Gastrocnemius medialis (tissue), 4 donors: Measurements from ENCODE around the gene IL21R. TPM values are rescaled to one million over a fixed set of nuclear protein-coding genes. Genes with fewer than 3 reads are reported as not detected.

Source experiments
- ATAC-seq, 2 donors: fragments of 150-250 bp; one replicate each; pipeline ENCODE4 v1.9.1; 2016
- DNase-seq, 2 donors: peaks; one replicate each; pipeline ENCODE4 v3.0.0-alpha.2; 2019
- H3K27ac ChIP-seq, 4 donors: fragments of 200-600 bp; sonication (generic); 1 replicate in 1 of 4; 2 replicates in 3 of 4; pipeline ENCODE4 v1.5.1; 2016 to 2018; ENCODE audit warnings: mild to moderate bottlenecking in 2 of 4, moderate library complexity in 1 of 4
- H3K27me3 ChIP-seq, 3 donors: fragments of 200-600 bp; sonication (generic) in 2 of 3; 1 replicate in 1 of 3; 2 replicates in 2 of 3; pipeline versions ENCODE4 v1.5.1 to v1.6.0; 2016 to 2019; ENCODE audit warnings: mild to moderate bottlenecking in 1 of 3, moderate library complexity in 1 of 3
- H3K36me3 ChIP-seq, 2 donors: fragments of 200-600 bp; sonication (generic) in 1 of 2; one replicate each; pipeline ENCODE4 v1.5.1; 2017 to 2018
- H3K4me1 ChIP-seq, 2 donors: fragments of 200-600 bp; sonication (generic) in 1 of 2; one replicate each; pipeline ENCODE4 v1.5.1; 2016 to 2017; ENCODE audit warnings: mild to moderate bottlenecking in 2 of 2
- H3K4me3 ChIP-seq, 4 donors: fragments of 200-600 bp; sonication (generic) in 3 of 4; 1 replicate in 1 of 4; 2 replicates in 3 of 4; pipeline ENCODE4 v1.5.1; 2016 to 2019; ENCODE audit warnings: mild to moderate bottlenecking in 2 of 4
- H3K9me3 ChIP-seq, 3 donors: fragments of 200-600 bp; sonication (generic) in 2 of 3; 1 replicate in 1 of 3; 2 replicates in 2 of 3; pipeline ENCODE4 v1.5.1; 2016 to 2019
- CTCF ChIP-seq, 5 experiments: fragments of 450-650 bp in 3 of 5; fragments of 200-600 bp in 2 of 5; sonication (generic) in 2 of 5; IDR thresholded peaks in 4 of 5; conservative IDR thresholded peaks in 1 of 5; 1 replicate in 4 of 5; 2 replicates in 1 of 5; pipeline ENCODE4 v1.5.1; 2016 to 2019; ENCODE audit warnings: antibody characterized with exemption in 5 of 5, mild to moderate bottlenecking in 3 of 5, moderate library complexity in 3 of 5
- POLR2A ChIP-seq, 2 donors: fragments of 450-650 bp; IDR thresholded peaks; one replicate each; pipeline ENCODE4 v1.6.1; 2017; ENCODE audit warnings: antibody characterized with exemption in 2 of 2, mild to moderate bottlenecking in 2 of 2, moderate library complexity in 2 of 2
- in situ Hi-C, 4 donors: fragments of 200-750 bp; cut with MboI; loops; one replicate each; pipeline versions ENCODE4 v1.15.0 to v1.8.0; 2017; ENCODE audit warnings: low sequenced_read_pairs in 4 of 4
- intact Hi-C: fragments of 100-400 bp; cut with DNase I; formaldehyde crosslinking; loops from one replicate; pipeline ENCODE4 v1.15.1; 2023; ENCODE audit warnings: low total_unique reads
- total RNA-seq, 4 donors: library from RNA; depleted of rRNA; stranded (reverse); fragments of >200 nt; gene quantifications; one replicate each; pipeline versions ENCODE4 v1.1.0 to v1.2.3, GENCODE V29; 2016

Gene IL21R
- total RNA-seq, 4 donors from 2014 or later: 0.15 TPM; not detected in 3

DNA sequence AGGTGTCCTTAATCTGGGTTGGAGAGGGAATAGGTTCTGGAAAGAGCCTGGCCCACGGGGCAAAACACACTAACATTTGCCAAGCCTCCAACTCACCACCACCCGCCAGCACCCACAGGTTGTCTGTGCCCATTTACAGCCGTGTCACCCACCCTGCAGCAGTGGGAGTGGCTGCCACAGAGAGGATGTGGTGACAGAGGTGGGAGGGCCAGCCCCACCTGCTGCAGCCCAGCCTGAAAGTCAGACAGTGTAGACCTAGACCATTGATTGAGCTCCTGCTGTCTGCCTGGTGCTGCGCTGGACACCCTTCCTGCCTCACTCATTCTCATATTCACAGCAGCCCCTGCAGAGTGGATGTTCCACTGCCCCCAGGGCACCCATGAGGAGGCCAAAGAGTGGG is 44.7 kb downstream of the IL21R start:
- in situ Hi-C loops (no loop called here), intact Hi-C loops (no loop called here)
- ATAC-seq: no peak
- Histone ChIP-seq H3K4me1 (no peaks in the 10 kb centered on the region), H3K27ac (no peak overlapping the region), H3K9me3 (peaks cover 0 to 10% (median 0%) of the 10 kb centered on the region in 3 donors), H3K36me3 (no peaks in the 10 kb centered on the region), H3K27me3 (peaks cover 22 to 24% (median 22%) of the 10 kb centered on the region in 3 donors), H3K4me3 (no peak overlapping the region)
- no peak for DNase-seq
- TF ChIP-seq CTCF (IDR thresholded peaks at IDR 0.05 in 4 of 5, conservative IDR thresholded peaks at IDR 0.05 in 1 of 5) (no peak), POLR2A (IDR thresholded peaks at IDR 0.05) (no peak)

- H3K9me3 ChIP-seq: peaks cover 0 to 10% (median 0%) of the 10 kb centered on the region in 3 donors
- TF ChIP-seq CTCF (IDR thresholded peaks at IDR 0.05 in 4 of 5, conservative IDR thresholded peaks at IDR 0.05 in 1 of 5): no peak
- no peak for TF ChIP-seq POLR2A (IDR thresholded peaks at IDR 0.05)
- in situ Hi-C loops: no loop called here
- H3K4me3 ChIP-seq: no peak overlapping the region
- intact Hi-C loops: no loop called here
- DNase-seq (no peak), ATAC-seq (no peak)
- no peak overlapping the region for H3K27ac ChIP-seq
- no peaks in the 10 kb centered on the region for H3K4me1 ChIP-seq
- peaks cover 22 to 24% (median 22%) of the 10 kb centered on the region in 3 donors for H3K27me3 ChIP-seq
- H3K36me3 ChIP-seq: no peaks in the 10 kb centered on the region
These were observed 45.3 kb downstream of the IL21R start for GRCh38 chr16:27447301-27447700.

DNA sequence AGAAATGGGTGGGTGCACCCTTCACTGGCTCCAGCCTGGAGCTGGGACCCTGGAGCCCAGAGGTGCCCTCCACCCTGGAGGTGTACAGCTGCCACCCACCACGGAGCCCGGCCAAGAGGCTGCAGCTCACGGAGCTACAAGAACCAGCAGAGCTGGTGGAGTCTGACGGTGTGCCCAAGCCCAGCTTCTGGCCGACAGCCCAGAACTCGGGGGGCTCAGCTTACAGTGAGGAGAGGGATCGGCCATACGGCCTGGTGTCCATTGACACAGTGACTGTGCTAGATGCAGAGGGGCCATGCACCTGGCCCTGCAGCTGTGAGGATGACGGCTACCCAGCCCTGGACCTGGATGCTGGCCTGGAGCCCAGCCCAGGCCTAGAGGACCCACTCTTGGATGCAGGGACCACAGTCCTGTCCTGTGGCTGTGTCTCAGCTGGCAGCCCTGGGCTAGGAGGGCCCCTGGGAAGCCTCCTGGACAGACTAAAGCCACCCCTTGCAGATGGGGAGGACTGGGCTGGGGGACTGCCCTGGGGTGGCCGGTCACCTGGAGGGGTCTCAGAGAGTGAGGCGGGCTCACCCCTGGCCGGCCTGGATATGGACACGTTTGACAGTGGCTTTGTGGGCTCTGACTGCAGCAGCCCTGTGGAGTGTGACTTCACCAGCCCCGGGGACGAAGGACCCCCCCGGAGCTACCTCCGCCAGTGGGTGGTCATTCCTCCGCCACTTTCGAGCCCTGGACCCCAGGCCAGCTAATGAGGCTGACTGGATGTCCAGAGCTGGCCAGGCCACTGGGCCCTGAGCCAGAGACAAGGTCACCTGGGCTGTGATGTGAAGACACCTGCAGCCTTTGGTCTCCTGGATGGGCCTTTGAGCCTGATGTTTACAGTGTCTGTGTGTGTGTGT is 46.8 kb downstream of the IL21R start:
- DNase-seq (no peak), ATAC-seq (no peak)
- H3K4me1 ChIP-seq: no peaks in the 10 kb centered on the region
- H3K27me3 ChIP-seq: peaks cover 22 to 24% (median 22%) of the 10 kb centered on the region in 3 donors
- H3K9me3 ChIP-seq: peaks cover 0 to 10% (median 0%) of the 10 kb centered on the region in 3 donors
- H3K27ac ChIP-seq: no peak overlapping the region
- no peaks in the 10 kb centered on the region for H3K36me3 ChIP-seq
- in situ Hi-C loops (no loop called here), intact Hi-C loops (no loop called here)
- TF ChIP-seq CTCF (IDR thresholded peaks at IDR 0.05 in 4 of 5, conservative IDR thresholded peaks at IDR 0.05 in 1 of 5) (no peak), POLR2A (IDR thresholded peaks at IDR 0.05) (no peak)
- no peak overlapping the region for H3K4me3 ChIP-seq

DNA sequence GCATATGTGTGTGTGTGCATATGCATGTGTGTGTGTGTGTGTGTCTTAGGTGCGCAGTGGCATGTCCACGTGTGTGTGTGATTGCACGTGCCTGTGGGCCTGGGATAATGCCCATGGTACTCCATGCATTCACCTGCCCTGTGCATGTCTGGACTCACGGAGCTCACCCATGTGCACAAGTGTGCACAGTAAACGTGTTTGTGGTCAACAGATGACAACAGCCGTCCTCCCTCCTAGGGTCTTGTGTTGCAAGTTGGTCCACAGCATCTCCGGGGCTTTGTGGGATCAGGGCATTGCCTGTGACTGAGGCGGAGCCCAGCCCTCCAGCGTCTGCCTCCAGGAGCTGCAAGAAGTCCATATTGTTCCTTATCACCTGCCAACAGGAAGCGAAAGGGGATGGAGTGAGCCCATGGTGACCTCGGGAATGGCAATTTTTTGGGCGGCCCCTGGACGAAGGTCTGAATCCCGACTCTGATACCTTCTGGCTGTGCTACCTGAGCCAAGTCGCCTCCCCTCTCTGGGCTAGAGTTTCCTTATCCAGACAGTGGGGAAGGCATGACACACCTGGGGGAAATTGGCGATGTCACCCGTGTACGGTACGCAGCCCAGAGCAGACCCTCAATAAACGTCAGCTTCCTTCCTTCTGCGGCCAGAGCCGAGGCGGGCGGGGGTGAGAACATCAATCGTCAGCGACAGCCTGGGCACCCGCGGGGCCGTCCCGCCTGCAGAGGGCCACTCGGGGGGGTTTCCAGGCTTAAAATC is 47.6 kb downstream of the IL21R start:
- in situ Hi-C loops (loop anchor here (10.0 kb wide), 2 partner anchors 265 to 275 kb away; no protein-coding TSS in a partner anchor), intact Hi-C loops (no loop called here)
- Histone ChIP-seq H3K9me3 (peaks cover 0 to 5% (median 0%) of the 10 kb centered on the region in 3 donors), H3K4me1 (no peaks in the 10 kb centered on the region), H3K27me3 (peaks cover 22% of the 10 kb centered on the region in 3 donors), H3K27ac (no peak overlapping the region), H3K4me3 (no peak overlapping the region), H3K36me3 (no peaks in the 10 kb centered on the region)
- DNase-seq: no peak
- TF ChIP-seq CTCF (IDR thresholded peaks at IDR 0.05 in 4 of 5, conservative IDR thresholded peaks at IDR 0.05 in 1 of 5) (no peak), POLR2A (IDR thresholded peaks at IDR 0.05) (no peak)
- ATAC-seq: no peak
